HG03060 (cell line): Measurements from ENCODE around the gene NPEPL1.

Source experiments
- ATAC-seq: cut with Tn5 transposase; IDR thresholded peaks from one replicate; pipeline ENCODE4 v1.9.1; 2021; ENCODE audit warnings: low read depth, moderate number of reproducible peaks; ENCODE audit not compliant: unreplicated experiment

NPEPL1 gene

GRCh38 chr20:58699623-58700107 is 7.1 kb downstream of the NPEPL1 start:
- ATAC-seq: no peak

GRCh38 chr20:58700121-58700821 is 7.7 kb downstream of the NPEPL1 start:
- no peak for ATAC-seq

- ATAC-seq: no peak
Observed at GRCh38 chr20:58700823-58701222, 8.2 kb downstream of the NPEPL1 start.

GRCh38 chr20:58701431-58702160 is 9.0 kb downstream of the NPEPL1 start:
- no peak for ATAC-seq

GRCh38 chr20:58702161-58702510 is 9.5 kb downstream of the NPEPL1 start:
- ATAC-seq: no peak

GRCh38 chr20:58702859-58703648 is 10.5 kb downstream of the NPEPL1 start:
- ATAC-seq: no peak

- ATAC-seq: no peak
Observed at GRCh38 chr20:58703765-58704371, 11.3 kb downstream of the NPEPL1 start.

- no peak for ATAC-seq
Observed at GRCh38 chr20:58705208-58705926, 12.8 kb downstream of the NPEPL1 start.

GRCh38 chr20:58706150-58706892 is 13.7 kb downstream of the NPEPL1 start:
- no peak for ATAC-seq

GRCh38 chr20:58706975-58707681 is 14.5 kb downstream of the NPEPL1 start:
- ATAC-seq: no peak

- ATAC-seq: no peak
Observed at GRCh38 chr20:58707770-58708169, 15.2 kb downstream of the NPEPL1 start.

GRCh38 chr20:58708246-58708931 is 15.8 kb downstream of the NPEPL1 start:
- no peak for ATAC-seq

GRCh38 chr20:58709013-58709702 is 16.6 kb downstream of the NPEPL1 start:
- ATAC-seq: no peak

GRCh38 chr20:58709703-58710039 is 17.1 kb downstream of the NPEPL1 start:
- no peak for ATAC-seq

GRCh38 chr20:58710481-58711265 is 18.1 kb downstream of the NPEPL1 start:
- ATAC-seq: no peak

- no peak for ATAC-seq
Observed at GRCh38 chr20:58711266-58712051, 18.9 kb downstream of the NPEPL1 start.
